Activated naive CD4-positive, alpha-beta T cell treated with anti-CD3 and anti-CD28 coated beads for 36 hours (primary cell): Measurements from ENCODE around the gene FBXO17. TPM values are rescaled to one million over a fixed set of nuclear protein-coding genes. Genes with fewer than 3 reads are reported as not detected.
A peak's percentile ranks its signal among the peaks of the same experiment; 100 is the strongest.

Experiments used
- CTCF ChIA-PET: fragments of 350-600 bp; sonication (Branson Sonifier 250); formaldehyde crosslinking; loops from one replicate; lab custom pipeline; 2021; ENCODE audit warnings: antibody characterized with exemption; lab: Charles Lee
- DNase-seq: peaks from one replicate; pipeline ENCODE4 v3.0.0-alpha.2; 2020
- H3K27ac Mint-ChIP-seq: one replicate; pipeline ENCODE4 v1.8.0; 2021; ENCODE audit warnings: mild to moderate bottlenecking, mixed read lengths
- H3K27me3 Mint-ChIP-seq: one replicate; pipeline ENCODE4 v1.8.0; 2021; ENCODE audit warnings: low read depth, mixed read lengths
- H3K36me3 Mint-ChIP-seq: one replicate; pipeline ENCODE4 v1.8.0; 2021; ENCODE audit warnings: low read depth, mixed read lengths
- H3K4me1 Mint-ChIP-seq: one replicate; pipeline ENCODE4 v1.8.0; 2021; ENCODE audit warnings: low read depth, mixed read lengths
- H3K4me3 Mint-ChIP-seq: one replicate; pipeline ENCODE4 v1.8.0; 2021; ENCODE audit warnings: mild to moderate bottlenecking, moderate library complexity, mixed read lengths
- H3K9me3 Mint-ChIP-seq: one replicate; pipeline ENCODE4 v1.8.0; 2021; ENCODE audit warnings: mixed read lengths
- intact Hi-C: fragments of 100-400 bp; cut with micrococcal nuclease; formaldehyde crosslinking; loops from one replicate; pipeline ENCODE4 v1.15.1; 2023
- total RNA-seq, 2 experiments: library from RNA; stranded (reverse); gene quantifications; one replicate each; pipeline ENCODE4 v1.2.3, GENCODE V29; 2021

Gene FBXO17
- total RNA-seq, 2 experiments from 2014 or later, result 0.07 TPM; not detected in 1

GRCh38 chr19:38917921-38918491 is 57.5 kb downstream of the FBXO17 start:
- Mint-ChIP-seq H3K27me3 (no peaks in the 10 kb centered on the region), H3K27ac (no peak overlapping the region), H3K4me1 (no peaks in the 10 kb centered on the region), H3K9me3 (no peaks in the 10 kb centered on the region), H3K4me3 (no peak overlapping the region), H3K36me3 (peaks cover 20% of the 10 kb centered on the region)
- CTCF ChIA-PET, result no interaction called here
- intact Hi-C loops, result no loop called here
- no peak for DNase-seq

- Mint-ChIP-seq H3K36me3 (peaks cover 19% of the 10 kb centered on the region), H3K27ac (no peak overlapping the region), H3K4me3 (no peak overlapping the region), H3K27me3 (no peaks in the 10 kb centered on the region), H3K4me1 (peaks cover 4% of the 10 kb centered on the region), H3K9me3 (no peaks in the 10 kb centered on the region)
- intact Hi-C loops, result no loop called here
- DNase-seq, result no peak
- CTCF ChIA-PET, result no interaction called here
These were observed 58.0 kb downstream of the FBXO17 start for GRCh38 chr19:38917516-38917915.

GRCh38 chr19:38915329-38916321 is 59.9 kb downstream of the FBXO17 start:
- DNase-seq, result no peak
- Mint-ChIP-seq H3K36me3 (peaks cover 9% of the 10 kb centered on the region), H3K27me3 (no peaks in the 10 kb centered on the region), H3K4me3 (no peak overlapping the region), H3K4me1 (peaks cover 5% of the 10 kb centered on the region), H3K9me3 (no peaks in the 10 kb centered on the region), H3K27ac (no peak overlapping the region)
- intact Hi-C loops, result no loop called here
- CTCF ChIA-PET, result interaction anchor here (0.8 to 2.4 kb wide), 2 partner anchors 15 to 220 kb away, joined by 3 to 9 read pairs; partner anchors contain the start of genes MRPS12 and SARS2

GRCh38 chr19:38913958-38914357 is 61.6 kb downstream of the FBXO17 start:
- Mint-ChIP-seq H3K4me3 (no peak overlapping the region), H3K27ac (peak overlapping the region; percentile 13), H3K36me3 (peaks cover 9% of the 10 kb centered on the region), H3K27me3 (no peaks in the 10 kb centered on the region), H3K9me3 (no peaks in the 10 kb centered on the region), H3K4me1 (peaks cover 5% of the 10 kb centered on the region)
- intact Hi-C loops, result no loop called here
- CTCF ChIA-PET, result interaction anchor here (2.4 kb wide), 1 partner anchor 17 kb away, joined by 9 read pairs; the partner anchor contains the start of genes MRPS12 and SARS2
- DNase-seq, result no peak

DNA sequence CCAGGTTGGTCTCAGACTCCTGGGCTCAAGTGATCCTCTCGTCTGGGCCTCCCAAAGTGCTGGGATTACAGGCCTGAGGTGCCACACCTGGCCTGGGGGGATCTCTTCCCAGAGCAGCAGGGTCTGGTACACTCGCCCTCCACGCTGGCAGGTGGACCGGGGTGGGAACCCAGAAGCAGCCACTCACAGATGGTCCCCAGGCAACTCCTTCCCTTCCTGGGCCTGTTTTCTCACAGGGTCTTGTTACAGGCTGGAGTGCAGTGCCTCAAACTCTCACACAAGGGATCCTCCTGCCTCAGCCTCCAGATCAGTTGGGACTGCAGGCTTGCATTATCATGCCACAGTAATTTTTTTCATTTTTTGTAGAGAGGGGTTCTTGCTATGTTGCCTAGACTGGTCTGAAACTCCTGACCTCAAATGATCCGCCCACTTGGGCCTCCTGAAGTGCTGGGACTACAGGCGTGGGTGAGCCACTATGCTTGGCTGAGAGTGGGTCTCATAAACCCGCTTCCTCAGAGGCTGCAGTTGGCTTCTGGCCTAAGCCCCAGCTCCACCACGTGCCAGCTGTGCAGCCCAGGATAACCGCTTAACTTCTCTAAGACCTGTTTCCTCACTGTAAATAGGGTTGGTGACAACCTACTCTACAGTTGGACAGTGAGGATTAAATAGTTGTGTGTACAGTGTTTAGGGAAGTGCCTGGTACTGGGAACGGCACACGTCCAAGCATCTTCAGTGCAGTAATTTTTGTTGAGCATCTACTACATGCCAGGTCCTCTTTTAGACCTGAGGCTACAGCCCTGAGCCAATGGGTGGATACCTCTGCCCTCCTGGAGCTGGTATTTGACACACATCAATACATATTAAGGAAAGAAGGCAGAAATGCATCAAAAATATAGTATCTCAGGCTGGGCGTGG is 62.7 kb downstream of the FBXO17 start:
- Mint-ChIP-seq H3K27ac (no peak overlapping the region), H3K4me1 (peaks cover 8% of the 10 kb centered on the region), H3K36me3 (peaks cover 14% of the 10 kb centered on the region), H3K4me3 (no peak overlapping the region), H3K27me3 (no peaks in the 10 kb centered on the region), H3K9me3 (no peaks in the 10 kb centered on the region)
- intact Hi-C loops, result no loop called here
- DNase-seq, result no peak
- CTCF ChIA-PET, result no interaction called here

GRCh38 chr19:38911388-38912001 is 64.0 kb downstream of the FBXO17 start:
- peaks cover 20% of the 10 kb centered on the region for H3K36me3 Mint-ChIP-seq
- intact Hi-C loops, result no loop called here
- no peaks in the 10 kb centered on the region for H3K9me3 Mint-ChIP-seq
- no peaks in the 10 kb centered on the region for H3K27me3 Mint-ChIP-seq
- H3K27ac Mint-ChIP-seq, result no peak overlapping the region
- H3K4me1 Mint-ChIP-seq, result peaks cover 13% of the 10 kb centered on the region
- CTCF ChIA-PET, result no interaction called here
- no peak overlapping the region for H3K4me3 Mint-ChIP-seq
- no peak for DNase-seq

- CTCF ChIA-PET, result no interaction called here
- Mint-ChIP-seq H3K27me3 (no peaks in the 10 kb centered on the region), H3K27ac (no peak overlapping the region), H3K9me3 (no peaks in the 10 kb centered on the region), H3K4me3 (no peak overlapping the region), H3K36me3 (peaks cover 21% of the 10 kb centered on the region), H3K4me1 (peaks cover 13% of the 10 kb centered on the region)
- no peak for DNase-seq
- intact Hi-C loops, result no loop called here
These were observed 65.1 kb downstream of the FBXO17 start for GRCh38 chr19:38910488-38910887.

DNA sequence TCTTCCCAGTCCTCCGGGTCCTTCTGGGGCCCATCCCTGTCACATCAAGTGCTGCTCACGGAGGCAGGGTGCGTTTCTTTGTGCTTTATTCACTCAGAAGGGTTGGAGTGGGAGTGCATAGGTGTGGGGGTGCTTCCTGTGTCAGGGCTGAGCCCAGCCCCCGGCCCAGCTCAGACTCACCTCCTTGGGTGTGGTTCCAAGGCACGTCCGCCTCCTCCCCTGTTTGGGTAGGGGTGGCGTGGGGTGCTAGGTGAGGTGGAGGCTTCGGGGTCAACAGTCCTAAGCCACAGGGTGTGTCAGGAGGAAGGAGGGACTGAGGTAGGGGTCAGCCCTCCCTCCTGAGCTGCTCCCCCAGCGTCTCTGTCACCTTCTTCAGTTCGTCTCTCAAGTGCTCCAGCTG is 66.6 kb downstream of the FBXO17 start:
- peaks cover 19% of the 10 kb centered on the region for H3K4me1 Mint-ChIP-seq
- no peaks in the 10 kb centered on the region for H3K27me3 Mint-ChIP-seq
- H3K9me3 Mint-ChIP-seq, result no peaks in the 10 kb centered on the region
- peak overlapping the region; percentile 31 for H3K27ac Mint-ChIP-seq
- peaks cover 24% of the 10 kb centered on the region for H3K36me3 Mint-ChIP-seq
- intact Hi-C loops, result no loop called here
- H3K4me3 Mint-ChIP-seq, result no peak overlapping the region
- CTCF ChIA-PET, result interaction anchor here (1.2 kb wide), 1 partner anchor 21 kb away, joined by 7 read pairs; the partner anchor contains the start of genes MRPS12 and SARS2
- no peak for DNase-seq

- Mint-ChIP-seq H3K9me3 (no peaks in the 10 kb centered on the region), H3K27ac (no peak overlapping the region), H3K36me3 (peaks cover 26% of the 10 kb centered on the region), H3K4me1 (peaks cover 21% of the 10 kb centered on the region), H3K4me3 (no peak overlapping the region), H3K27me3 (no peaks in the 10 kb centered on the region)
- CTCF ChIA-PET, result interaction anchor here (1.2 kb wide), 1 partner anchor 22 kb away, joined by 7 read pairs; the partner anchor contains the start of genes MRPS12 and SARS2
- no peak for DNase-seq
- intact Hi-C loops, result no loop called here
These were observed 67.9 kb downstream of the FBXO17 start for GRCh38 chr19:38907670-38908069.

GRCh38 chr19:38907227-38907626 is 68.3 kb downstream of the FBXO17 start:
- no peak overlapping the region for H3K4me3 Mint-ChIP-seq
- intact Hi-C loops, result no loop called here
- no peak overlapping the region for H3K27ac Mint-ChIP-seq
- no peaks in the 10 kb centered on the region for H3K9me3 Mint-ChIP-seq
- H3K27me3 Mint-ChIP-seq, result no peaks in the 10 kb centered on the region
- peaks cover 26% of the 10 kb centered on the region for H3K36me3 Mint-ChIP-seq
- no peak for DNase-seq
- H3K4me1 Mint-ChIP-seq, result peaks cover 22% of the 10 kb centered on the region
- CTCF ChIA-PET, result no interaction called here

- no peak for DNase-seq
- Mint-ChIP-seq H3K27ac (no peak overlapping the region), H3K9me3 (peaks cover 1% of the 10 kb centered on the region), H3K4me1 (peaks cover 36% of the 10 kb centered on the region), H3K27me3 (no peaks in the 10 kb centered on the region), H3K4me3 (no peak overlapping the region), H3K36me3 (peaks cover 37% of the 10 kb centered on the region)
- intact Hi-C loops, result no loop called here
- CTCF ChIA-PET, result interaction anchor here (2.0 to 2.1 kb wide), 2 partner anchors 18 to 25 kb away, joined by 6 to 7 read pairs; partner anchors contain the start of genes MRPS12 and SARS2
These were observed 69.9 kb downstream of the FBXO17 start for GRCh38 chr19:38905620-38906019.
